Measurements from ENCODE around the gene TEC. TPM values are rescaled to one million over a fixed set of nuclear protein-coding genes. Genes with fewer than 3 reads are reported as not detected.
A peak's percentile ranks its signal among the peaks of the same experiment; 100 is the strongest.

Gene TEC
- total and polyA plus RNA-seq, 9 of the 15 experiments (the other 6 are each of a cell fraction or from before 2014, with no cell fraction given), result 5.3 to 14.7 (median 8.8) TPM

DNA sequence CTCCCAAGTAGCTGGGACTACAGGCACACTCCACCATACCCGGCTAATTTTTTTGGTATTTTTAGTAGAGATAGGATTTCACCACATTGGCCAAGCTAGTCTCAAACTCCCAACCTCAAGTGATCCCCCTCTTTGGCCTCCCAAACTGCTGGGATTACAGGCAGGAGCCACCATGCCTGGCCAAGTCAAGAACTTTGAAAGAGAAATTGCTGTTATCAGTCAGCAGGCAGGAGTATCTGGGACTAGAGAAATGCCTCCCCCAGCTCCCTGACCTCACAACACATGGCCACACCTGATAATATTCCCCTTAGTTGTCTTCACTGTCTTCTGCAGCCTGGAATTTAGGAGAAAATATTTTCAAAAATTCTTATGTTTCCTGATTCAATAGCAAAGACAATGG, 143.0 kb downstream of the TEC start (continued):
- no peak for TF ChIP-seq NR2C2 (CRISPR knock-in tag; IDR thresholded peaks at IDR 0.05)
- TF ChIP-seq NR2C2 (tag; IDR thresholded peaks at IDR 0.05), result no peak
- TF ChIP-seq ZNF212 (CRISPR knock-in tag; IDR thresholded peaks at IDR 0.05), result no peak
- TF ChIP-seq ZSCAN29 (IDR thresholded peaks at IDR 0.05), result no peak
- TF ChIP-seq SMARCE1 (IDR thresholded peaks at IDR 0.05), result peak; percentile 95
- no peak for TF ChIP-seq ZBTB5 (IDR thresholded peaks at IDR 0.05)
- TF ChIP-seq IRF2 (CRISPR knock-in tag; IDR thresholded peaks at IDR 0.05), result no peak
- no peak for TF ChIP-seq CHD4 (IDR thresholded peaks at IDR 0.05; ENCODE audit: insufficient read depth, insufficient replicate concordance, low read depth, low read length, poor library complexity, severe bottlenecking)
- TF ChIP-seq ZNF232 (CRISPR knock-in tag; IDR thresholded peaks at IDR 0.05), result no peak
- no peak for TF ChIP-seq CCAR2 (IDR thresholded peaks at IDR 0.05; ENCODE audit: low read depth, low read length)
- no peak for TF ChIP-seq JUNB (CRISPR knock-in tag; conservative IDR thresholded peaks at IDR 0.05)
- TF ChIP-seq CBX2 (IDR thresholded peaks at IDR 0.05; ENCODE audit: insufficient read depth, low read length, poor library complexity, severe bottlenecking), result no peak
- no peak for TF ChIP-seq ARHGAP35 (IDR thresholded peaks at IDR 0.05; ENCODE audit: partially characterized antibody)
- TF ChIP-seq GABPA (tag; conservative IDR thresholded peaks at IDR 0.05; ENCODE audit: low read depth), result no peak
- peak; percentile 96 for TF ChIP-seq TCF3 (CRISPR knock-in tag; IDR thresholded peaks at IDR 0.05)
- no peak for TF ChIP-seq POLR2G (IDR thresholded peaks at IDR 0.05; ENCODE audit: low read depth, low read length)
- TF ChIP-seq CSDE1 (IDR thresholded peaks at IDR 0.05), result no peak
- no peak for TF ChIP-seq ZNF282 (CRISPR knock-in tag; IDR thresholded peaks at IDR 0.05)
- peak in 1 of 2 experiments; percentile 30; a peak in 1 of 4 replicates for TF ChIP-seq FOXK2 (conservative IDR thresholded peaks at IDR 0.05 in 1 of 2, IDR thresholded peaks at IDR 0.05 in 1 of 2; ENCODE audit: low read depth in 2 of 2)
- TF ChIP-seq SREBF1 (IDR thresholded peaks at IDR 0.05; ENCODE audit: borderline replicate concordance, low read depth, low read length), result no peak
- TF ChIP-seq, protein P1, sequence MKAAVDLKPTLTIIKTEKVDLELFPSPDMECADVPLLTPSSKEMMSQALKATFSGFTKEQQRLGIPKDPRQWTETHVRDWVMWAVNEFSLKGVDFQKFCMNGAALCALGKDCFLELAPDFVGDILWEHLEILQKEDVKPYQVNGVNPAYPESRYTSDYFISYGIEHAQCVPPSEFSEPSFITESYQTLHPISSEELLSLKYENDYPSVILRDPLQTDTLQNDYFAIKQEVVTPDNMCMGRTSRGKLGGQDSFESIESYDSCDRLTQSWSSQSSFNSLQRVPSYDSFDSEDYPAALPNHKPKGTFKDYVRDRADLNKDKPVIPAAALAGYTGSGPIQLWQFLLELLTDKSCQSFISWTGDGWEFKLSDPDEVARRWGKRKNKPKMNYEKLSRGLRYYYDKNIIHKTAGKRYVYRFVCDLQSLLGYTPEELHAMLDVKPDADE (conservative IDR thresholded peaks at IDR 0.05; ENCODE audit: control insufficient read depth, low read depth, low read length), result no peak
- TF ChIP-seq CREM (IDR thresholded peaks at IDR 0.05; ENCODE audit: low read depth), result peak; percentile 52; the same call in 1 of the 2 replicates
- no peak for TF ChIP-seq ILF3 (IDR thresholded peaks at IDR 0.05; ENCODE audit: borderline replicate concordance)
- TF ChIP-seq ZNF395 (CRISPR knock-in tag; IDR thresholded peaks at IDR 0.05), result peak; percentile 82
- TF ChIP-seq ADNP (tag; IDR thresholded peaks at IDR 0.05), result peak; percentile 85

Measured in K562 (cell line).